ENCODE measurements around the gene PAK1.
A peak's percentile ranks its signal among the peaks of the same experiment; 100 is the strongest.

DNA sequence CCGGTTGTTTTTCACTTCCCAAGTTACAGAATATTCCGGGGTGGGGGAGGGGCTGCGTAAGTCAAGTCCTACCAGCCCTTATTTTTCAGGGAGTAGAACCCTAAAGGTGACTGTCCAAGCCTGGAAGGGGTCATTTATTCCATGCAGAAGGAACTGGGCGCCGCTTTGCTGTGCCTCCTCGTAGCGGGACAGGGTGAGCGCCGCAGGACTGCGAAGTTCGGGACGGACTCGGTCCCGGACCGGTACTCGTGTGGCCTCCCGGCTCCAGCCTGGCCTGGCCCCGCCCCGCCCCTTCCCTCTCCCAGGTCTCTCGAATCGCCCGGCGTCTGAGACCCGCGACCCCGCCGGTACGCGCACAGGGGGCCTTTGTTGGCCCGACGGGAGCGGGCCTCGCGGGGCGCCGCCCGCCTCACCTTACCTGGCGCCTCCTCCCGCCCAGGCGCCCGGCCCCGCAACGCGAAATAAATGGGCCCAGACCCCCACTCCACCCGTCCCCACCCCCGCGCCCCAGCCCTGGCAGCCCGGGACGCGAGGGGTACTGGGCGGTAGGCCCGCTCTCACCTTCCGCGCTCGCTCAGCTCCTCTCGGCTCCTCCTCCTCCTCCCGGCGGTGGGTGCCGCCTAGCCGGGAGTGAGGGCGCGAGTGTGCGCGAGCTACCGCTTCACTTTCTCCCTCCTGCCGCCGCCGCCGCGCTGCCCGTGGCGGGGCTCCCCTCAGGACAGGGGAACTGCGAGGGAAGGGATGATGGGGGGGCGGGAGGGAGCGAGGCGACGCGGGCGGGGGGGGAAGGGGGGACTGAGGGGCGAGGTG lies 698 bp downstream of the PAK1 start:
- TF ChIP-seq EZH2 (IDR thresholded peaks at IDR 0.05; ENCODE audit: insufficient read depth, low read length): peak; percentile 49
- TF ChIP-seq, protein P1, sequence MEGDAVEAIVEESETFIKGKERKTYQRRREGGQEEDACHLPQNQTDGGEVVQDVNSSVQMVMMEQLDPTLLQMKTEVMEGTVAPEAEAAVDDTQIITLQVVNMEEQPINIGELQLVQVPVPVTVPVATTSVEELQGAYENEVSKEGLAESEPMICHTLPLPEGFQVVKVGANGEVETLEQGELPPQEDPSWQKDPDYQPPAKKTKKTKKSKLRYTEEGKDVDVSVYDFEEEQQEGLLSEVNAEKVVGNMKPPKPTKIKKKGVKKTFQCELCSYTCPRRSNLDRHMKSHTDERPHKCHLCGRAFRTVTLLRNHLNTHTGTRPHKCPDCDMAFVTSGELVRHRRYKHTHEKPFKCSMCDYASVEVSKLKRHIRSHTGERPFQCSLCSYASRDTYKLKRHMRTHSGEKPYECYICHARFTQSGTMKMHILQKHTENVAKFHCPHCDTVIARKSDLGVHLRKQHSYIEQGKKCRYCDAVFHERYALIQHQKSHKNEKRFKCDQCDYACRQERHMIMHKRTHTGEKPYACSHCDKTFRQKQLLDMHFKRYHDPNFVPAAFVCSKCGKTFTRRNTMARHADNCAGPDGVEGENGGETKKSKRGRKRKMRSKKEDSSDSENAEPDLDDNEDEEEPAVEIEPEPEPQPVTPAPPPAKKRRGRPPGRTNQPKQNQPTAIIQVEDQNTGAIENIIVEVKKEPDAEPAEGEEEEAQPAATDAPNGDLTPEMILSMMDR (IDR thresholded peaks at IDR 0.05; ENCODE audit: insufficient read depth, low read depth, low read length): no peak
